Testis (tissue), 5 donors: ENCODE measurements around the gene RPL35A. TPM values are rescaled to one million over a fixed set of nuclear protein-coding genes. Genes with fewer than 3 reads are reported as not detected.
A peak's percentile ranks its signal among the peaks of the same experiment; 100 is the strongest.

ENCODE experiments used
- DNase-seq: peaks from one replicate; pipeline ENCODE4 v3.0.0-alpha.2; 2019
- H3K27ac ChIP-seq, 2 donors: fragments of 200-600 bp; sonication (generic); one replicate each; pipeline ENCODE4 v1.5.1; 2019
- H3K27me3 ChIP-seq: fragments of 200-600 bp; sonication (generic); one replicate; pipeline ENCODE4 v1.5.1; 2019
- H3K36me3 ChIP-seq: fragments of 200-600 bp; sonication (generic); one replicate; pipeline ENCODE4 v1.5.1; 2017; ENCODE audit warnings: low read depth; ENCODE audit errors: missing control alignments
- H3K4me1 ChIP-seq: fragments of 200-600 bp; sonication (generic); one replicate; pipeline ENCODE4 v1.5.1; 2019
- H3K4me3 ChIP-seq, 2 donors: fragments of 200-600 bp; sonication (generic); one replicate each; pipeline ENCODE4 v1.5.1; 2017 to 2019
- H3K9me3 ChIP-seq: fragments of 200-600 bp; sonication (generic); one replicate; pipeline ENCODE4 v1.5.1; 2017
- POLR2A ChIP-seq: fragments of 450-650 bp; IDR thresholded peaks from one replicate; pipeline ENCODE4 v1.6.1; 2017; ENCODE audit warnings: antibody characterized with exemption, mild to moderate bottlenecking, moderate library complexity
- WGBS, 2 donors: methylation state at CpG; one replicate each; pipeline ENCODE4 v1.1.5; 2018; 5-methylcytosine and 5-hydroxymethylcytosine counted together
- intact Hi-C: fragments of 100-400 bp; cut with DNase I; formaldehyde crosslinking; loops from one replicate; pipeline ENCODE4 v1.15.1; 2023; ENCODE audit warnings: low total_unique reads
- long read RNA-seq, 2 donors: transcript quantifications; one replicate each; lab custom pipeline, GENCODE V29; 2026
- polyA plus RNA-seq: library from polyadenylated mRNA; stranded (reverse); fragments of 350-450 nt; fragmentation: Illumina TruSeq; extraction: RNeasy Lipid Tissue Mini Kit (QIAGEN cat#74804); gene quantifications from one replicate; pipeline ENCODE4 v1.2.3, GENCODE V29; 2014; ENCODE audit warnings: low read depth, low replicate concordance; ENCODE audit not compliant: insufficient read depth
- total RNA-seq, 2 donors: library from RNA; depleted of rRNA; stranded (reverse); fragments of >200 nt; gene quantifications; one replicate each; pipeline ENCODE4 v1.2.3, GENCODE V29; 2016
- TF ChIP-seq, protein P1 (sequence below), 3 experiments: fragments of 450-650 bp in 2 of 3; fragments of 200-600 bp in 1 of 3; sonication (generic) in 1 of 3; IDR thresholded peaks; one replicate each; pipeline ENCODE4 v1.5.1; 2016 to 2019; ENCODE audit warnings: antibody characterized with exemption in 3 of 3, mild to moderate bottlenecking in 2 of 3, moderate library complexity in 1 of 3

The RPL35A gene
- total RNA-seq (100 to 1,000 TPM; 264 to 446 TPM), polyA plus RNA-seq (869 TPM)
- long read RNA-seq, donor 1, transcript RPL35A-205 (5 exons, 553 nt): minor isoform, 36 of 3,098 reads
- long read RNA-seq, donor 1, transcript RPL35A-206 (5 exons, 1,444 nt): major isoform, 1,403 of 3,098 reads
- long read RNA-seq, donor 1, transcript RPL35A-208 (4 exons, 677 nt): minor isoform, 116 of 3,098 reads
- long read RNA-seq, donor 1, transcript RPL35A-207 (2 exons, 687 nt): minor isoform, 111 of 3,098 reads
- long read RNA-seq, donor 1, partial matches to known transcripts: 1,218 of 3,098 reads
- long read RNA-seq, donor 1, other reads (novel, unspliced or antisense): 177 of 3,098 reads
- long read RNA-seq, donor 2, transcript RPL35A-207 (2 exons, 687 nt): minor isoform, 91 of 1,529 reads
- long read RNA-seq, donor 2, transcript RPL35A-208 (4 exons, 677 nt): minor isoform, 61 of 1,529 reads
- long read RNA-seq, donor 2, transcript RPL35A-205 (5 exons, 553 nt): minor isoform, 17 of 1,529 reads
- long read RNA-seq, donor 2, transcript RPL35A-206 (5 exons, 1,444 nt): major isoform, 705 of 1,529 reads
- long read RNA-seq, donor 2, partial matches to known transcripts: 571 of 1,529 reads
- long read RNA-seq, donor 2, other reads (novel, unspliced or antisense): 70 of 1,529 reads

GRCh38 chr3:197949778-197950676, at the start of gene RPL35A:
Gene RPL35A (plus strand): TSS chr3:197950190. CDS start chr3:197950968, 778 bp downstream.
- Histone ChIP-seq H3K4me3 (peak within 1 kb of the TSS; percentile 78 to 92), H3K9me3 (no peaks in the 10 kb centered on the region), H3K4me1 (peaks cover 26% of the 10 kb centered on the region), H3K27me3 (no peaks in the 10 kb centered on the region), H3K27ac (peak within 1 kb of the TSS; percentile 83 to 97), H3K36me3 (no peaks in the 10 kb centered on the region)
- peak; percentile 49 for TF ChIP-seq POLR2A
- TF ChIP-seq, protein P1, sequence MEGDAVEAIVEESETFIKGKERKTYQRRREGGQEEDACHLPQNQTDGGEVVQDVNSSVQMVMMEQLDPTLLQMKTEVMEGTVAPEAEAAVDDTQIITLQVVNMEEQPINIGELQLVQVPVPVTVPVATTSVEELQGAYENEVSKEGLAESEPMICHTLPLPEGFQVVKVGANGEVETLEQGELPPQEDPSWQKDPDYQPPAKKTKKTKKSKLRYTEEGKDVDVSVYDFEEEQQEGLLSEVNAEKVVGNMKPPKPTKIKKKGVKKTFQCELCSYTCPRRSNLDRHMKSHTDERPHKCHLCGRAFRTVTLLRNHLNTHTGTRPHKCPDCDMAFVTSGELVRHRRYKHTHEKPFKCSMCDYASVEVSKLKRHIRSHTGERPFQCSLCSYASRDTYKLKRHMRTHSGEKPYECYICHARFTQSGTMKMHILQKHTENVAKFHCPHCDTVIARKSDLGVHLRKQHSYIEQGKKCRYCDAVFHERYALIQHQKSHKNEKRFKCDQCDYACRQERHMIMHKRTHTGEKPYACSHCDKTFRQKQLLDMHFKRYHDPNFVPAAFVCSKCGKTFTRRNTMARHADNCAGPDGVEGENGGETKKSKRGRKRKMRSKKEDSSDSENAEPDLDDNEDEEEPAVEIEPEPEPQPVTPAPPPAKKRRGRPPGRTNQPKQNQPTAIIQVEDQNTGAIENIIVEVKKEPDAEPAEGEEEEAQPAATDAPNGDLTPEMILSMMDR (IDR thresholded peaks at IDR 0.05): peak in 1 of 3 experiments; percentile 8
- intact Hi-C loops: no loop called here
- peak; percentile 93 for DNase-seq
- 0 to 1% methylated on average over 36 of the region's 36 CpGs for WGBS, 2 donors

DNA sequence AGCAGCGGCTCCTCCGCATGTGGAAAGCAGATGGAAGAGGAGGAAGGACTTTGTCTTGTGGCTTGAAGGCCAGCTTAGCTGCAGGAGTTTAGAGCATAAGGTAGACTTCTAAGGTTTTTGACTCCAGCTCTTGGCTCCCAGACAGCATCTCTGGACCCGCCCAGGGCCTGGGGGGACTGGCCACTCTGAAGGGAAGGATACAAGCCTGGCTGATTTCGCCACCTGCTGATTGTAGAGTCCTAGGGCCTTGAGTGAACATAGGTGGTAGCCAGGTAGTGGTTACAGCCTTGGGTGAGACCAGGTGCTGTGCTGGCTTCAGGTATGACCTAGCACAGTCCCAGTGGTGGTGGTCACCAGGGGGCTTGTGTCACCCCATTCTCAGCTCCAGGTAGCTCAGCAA, 48.4 kb upstream of the RPL35A start:
- Histone ChIP-seq H3K9me3 (no peaks in the 10 kb centered on the region), H3K4me3 (no peak overlapping the region), H3K4me1 (no peaks in the 10 kb centered on the region), H3K27me3 (no peaks in the 10 kb centered on the region), H3K27ac (no peak overlapping the region), H3K36me3 (no peaks in the 10 kb centered on the region)
- WGBS, 2 donors: 87 to 96% methylated on average over 3 to 4 of the region's 4 CpGs
- DNase-seq: no peak
- intact Hi-C loops: no loop called here
- TF ChIP-seq, protein P1 (IDR thresholded peaks at IDR 0.05): no peak
- TF ChIP-seq POLR2A: no peak

DNA sequence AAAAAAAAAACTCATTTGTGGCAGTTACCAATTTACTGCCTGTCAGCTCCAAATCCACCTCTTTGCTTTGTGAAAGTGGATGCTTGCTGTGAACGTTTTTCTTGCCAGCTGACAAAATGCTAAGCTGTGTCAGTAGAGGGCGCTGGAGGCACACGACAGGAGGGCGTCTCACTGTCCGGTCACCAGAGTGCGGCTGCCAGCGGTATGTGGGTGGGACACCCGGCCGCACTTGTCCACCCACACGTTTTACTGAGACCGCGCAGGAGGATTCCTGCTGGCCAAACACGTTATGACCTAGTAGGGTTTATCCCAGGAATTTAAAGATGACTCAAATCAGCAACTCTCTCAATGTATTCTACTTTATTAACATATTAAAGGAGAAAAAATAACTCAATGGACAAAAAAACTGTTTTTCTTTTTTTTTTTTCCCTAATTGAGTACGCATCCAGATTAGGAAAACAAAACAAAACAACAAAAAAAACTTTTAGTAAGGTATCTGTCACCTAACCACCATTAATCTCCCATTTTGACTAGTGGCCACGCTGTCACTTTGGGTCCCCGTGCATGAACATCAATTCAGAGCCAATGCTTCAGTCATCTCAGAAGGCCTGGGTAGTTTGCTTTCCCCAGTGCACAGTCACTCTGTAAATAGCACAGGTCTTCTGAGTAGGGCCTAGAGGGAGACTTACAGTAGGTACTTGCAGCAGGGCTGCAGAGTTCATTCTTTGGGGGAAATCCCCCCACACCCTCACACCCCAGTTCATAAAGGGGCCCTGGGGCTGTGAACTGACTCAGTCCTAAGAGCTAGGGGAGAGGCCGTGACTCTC, 43.8 kb upstream of the RPL35A start:
- no peak for TF ChIP-seq POLR2A
- TF ChIP-seq, protein P1 (IDR thresholded peaks at IDR 0.05): peak; percentile 83 to 87 (median 86)
- 17 to 23% methylated on average over 17 of the region's 17 CpGs for WGBS, 2 donors
- DNase-seq: peak; percentile 94
- Histone ChIP-seq H3K36me3 (no peaks in the 10 kb centered on the region), H3K27me3 (no peaks in the 10 kb centered on the region), H3K4me3 (no peak overlapping the region), H3K27ac (no peak overlapping the region), H3K9me3 (no peaks in the 10 kb centered on the region), H3K4me1 (peaks cover 4% of the 10 kb centered on the region)
- intact Hi-C loops: no loop called here

DNA sequence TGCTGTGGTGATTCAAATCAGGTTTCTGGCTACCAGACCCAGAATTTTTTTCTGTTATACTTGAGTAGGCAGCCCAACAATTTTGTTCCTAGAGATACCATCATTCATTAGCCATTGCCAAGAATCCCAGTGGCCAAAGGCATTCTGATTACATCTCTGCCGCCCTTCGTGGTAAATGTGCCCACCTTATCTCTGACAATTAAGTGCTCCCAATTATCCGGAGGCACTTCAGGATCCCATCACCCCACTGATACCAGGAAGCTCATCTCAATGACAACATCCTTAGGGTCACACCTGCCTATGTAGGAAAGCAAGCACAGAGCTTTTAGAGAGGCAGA, 43.2 kb upstream of the RPL35A start:
- TF ChIP-seq, protein P1 (IDR thresholded peaks at IDR 0.05): no peak
- Histone ChIP-seq H3K9me3 (no peaks in the 10 kb centered on the region), H3K36me3 (no peaks in the 10 kb centered on the region), H3K4me3 (no peak overlapping the region), H3K4me1 (peaks cover 9% of the 10 kb centered on the region), H3K27ac (no peak overlapping the region), H3K27me3 (no peaks in the 10 kb centered on the region)
- no peak for DNase-seq
- intact Hi-C loops: no loop called here
- 49 to 51% methylated on average over 3 of the region's 3 CpGs for WGBS, 2 donors
